H9 (cell line): Measurements from ENCODE around the gene SECTM1. TPM values are rescaled to one million over a fixed set of nuclear protein-coding genes. Genes with fewer than 3 reads are reported as not detected.

Source experiments
- DNase-seq: peaks from one replicate; pipeline ENCODE4 v3.0.0-alpha.2; 2017
- H2AFZ ChIP-seq: one replicate; pipeline ENCODE4 v1.6.1; 2013; ENCODE audit warnings: mild to moderate bottlenecking, low read length, control low read depth, moderate library complexity
- H2AK5ac ChIP-seq: 2 replicates; pipeline ENCODE4 v1.6.1; 2013; ENCODE audit warnings: low read length, control low read depth, mixed read lengths; ENCODE audit not compliant: insufficient read length
- H2BK120ac ChIP-seq: one replicate; pipeline ENCODE4 v1.6.1; 2013; ENCODE audit warnings: low read depth, mild to moderate bottlenecking, low read length, control low read depth, inconsistent platforms; ENCODE audit not compliant: poor library complexity, severe bottlenecking
- H2BK12ac ChIP-seq: 2 replicates; pipeline ENCODE4 v1.6.1; 2013; ENCODE audit warnings: low read length, control low read depth, mixed read lengths, low read depth; ENCODE audit not compliant: insufficient read length
- H2BK15ac ChIP-seq: 2 replicates; pipeline ENCODE4 v1.6.1; 2013; ENCODE audit warnings: low read depth, low read length, control low read depth
- H2BK20ac ChIP-seq: one replicate; pipeline ENCODE4 v1.6.1; 2013; ENCODE audit warnings: low read depth, mild to moderate bottlenecking, low read length, control low read depth, inconsistent platforms; ENCODE audit not compliant: poor library complexity, severe bottlenecking
- H2BK5ac ChIP-seq: 2 replicates; pipeline ENCODE4 v1.6.1; 2013; ENCODE audit warnings: low read length, control low read depth, mixed read lengths; ENCODE audit not compliant: insufficient read length
- H3K14ac ChIP-seq: 2 replicates; pipeline ENCODE4 v1.6.1; 2013; ENCODE audit warnings: low read length, control low read depth; ENCODE audit not compliant: insufficient read depth
- H3K18ac ChIP-seq: 2 replicates; pipeline ENCODE4 v1.6.1; 2013; ENCODE audit warnings: low read depth, mild to moderate bottlenecking, mixed read lengths, low read length, control low read depth; ENCODE audit not compliant: insufficient read length
- H3K23ac ChIP-seq: 2 replicates; pipeline ENCODE4 v1.6.1; 2013; ENCODE audit warnings: low read length, control low read depth, mixed read lengths, low read depth; ENCODE audit not compliant: insufficient read length
- H3K23me2 ChIP-seq: 2 replicates; pipeline ENCODE4 v1.6.1; 2013; ENCODE audit warnings: low read depth, mild to moderate bottlenecking, mixed read lengths, low read length, control low read depth; ENCODE audit not compliant: insufficient read length, poor library complexity, severe bottlenecking
- H3K27ac ChIP-seq: 2 replicates; pipeline ENCODE4 v1.5.1; 2013; ENCODE audit warnings: low read length, control low read depth, mixed read lengths, low read depth; ENCODE audit not compliant: insufficient read length
- H3K27me3 ChIP-seq: 2 replicates; pipeline ENCODE4 v1.6.1; 2013; ENCODE audit warnings: low read length, control low read depth, inconsistent platforms; ENCODE audit not compliant: insufficient read depth
- H3K4ac ChIP-seq: 2 replicates; pipeline ENCODE4 v1.6.1; 2013; ENCODE audit warnings: low read depth, mild to moderate bottlenecking, control low read depth, inconsistent platforms, low read length, moderate library complexity
- H3K4me1 ChIP-seq: 2 replicates; pipeline ENCODE4 v1.6.1; 2013; ENCODE audit warnings: low read length, control low read depth, inconsistent platforms; ENCODE audit not compliant: insufficient read depth
- H3K4me2 ChIP-seq: 2 replicates; pipeline ENCODE4 v1.6.1; 2013; ENCODE audit warnings: low read length, control low read depth, mixed read lengths; ENCODE audit not compliant: insufficient read length, insufficient read depth
- H3K56ac ChIP-seq: 2 replicates; pipeline ENCODE4 v1.6.1; 2013; ENCODE audit warnings: low read depth, mild to moderate bottlenecking, mixed read lengths, low read length, control low read depth; ENCODE audit not compliant: insufficient read length
- H3K79me1 ChIP-seq: 2 replicates; pipeline ENCODE4 v1.6.1; 2013; ENCODE audit warnings: low read depth, mild to moderate bottlenecking, moderate library complexity, low read length, control low read depth, inconsistent platforms; ENCODE audit not compliant: insufficient read depth, poor library complexity, severe bottlenecking
- H3K79me2 ChIP-seq: 2 replicates; pipeline ENCODE4 v1.6.1; 2013; ENCODE audit warnings: low read length, control low read depth, inconsistent platforms; ENCODE audit not compliant: insufficient read depth
- H3K9ac ChIP-seq: 2 replicates; pipeline ENCODE4 v1.6.1; 2013; ENCODE audit warnings: low read length, control low read depth, mixed read lengths; ENCODE audit not compliant: insufficient read length; ENCODE audit errors: extremely low read depth
- H3K9me3 ChIP-seq: one replicate; pipeline ENCODE4 v1.6.1; 2013; ENCODE audit warnings: low read depth, low read length, inconsistent platforms; ENCODE audit not compliant: control insufficient read depth
- H3T11ph ChIP-seq: one replicate; pipeline ENCODE4 v1.6.1; 2013; ENCODE audit warnings: mild to moderate bottlenecking, low read length, control low read depth, inconsistent platforms
- H4K20me1 ChIP-seq: one replicate; pipeline ENCODE4 v1.6.1; 2013; ENCODE audit not compliant: control insufficient read depth, insufficient read length, insufficient read depth
- H4K5ac ChIP-seq: 2 replicates; pipeline ENCODE4 v1.6.1; 2013; ENCODE audit warnings: low read depth, mild to moderate bottlenecking, mixed read lengths, low read length, control low read depth; ENCODE audit not compliant: insufficient read length
- H4K8ac ChIP-seq: replicated peaks from 2 replicates; pipeline ENCODE4 v1.6.1; 2013; ENCODE audit warnings: low read length, control low read depth, mixed read lengths, low read depth; ENCODE audit not compliant: insufficient read length
- H4K91ac ChIP-seq: 2 replicates; pipeline ENCODE4 v1.6.1; 2013; ENCODE audit warnings: low read depth, mild to moderate bottlenecking, moderate library complexity, mixed read lengths, low read length, control low read depth; ENCODE audit not compliant: insufficient read length
- H3K27ac Mint-ChIP-seq, 3 experiments: 2 replicates in 2 of 3; 3 replicates in 1 of 3; pipeline ENCODE4 v1.8.0; 2020 to 2021; ENCODE audit warnings: mixed read lengths in 3 of 3, mild to moderate bottlenecking in 1 of 3, moderate library complexity in 1 of 3
- H3K27me3 Mint-ChIP-seq: 2 replicates; pipeline ENCODE4 v1.8.0; 2021; ENCODE audit warnings: low read depth, mild to moderate bottlenecking, moderate library complexity, mixed read lengths
- H3K36me3 Mint-ChIP-seq, 3 experiments: 2 replicates in 2 of 3; 3 replicates in 1 of 3; pipeline ENCODE4 v1.8.0; 2020 to 2021; ENCODE audit warnings: low read depth in 3 of 3, mixed read lengths in 3 of 3; ENCODE audit not compliant: insufficient read depth in 1 of 3
- H3K4me1 Mint-ChIP-seq, 2 experiments: 2 replicates each; pipeline ENCODE4 v1.8.0; 2020; ENCODE audit warnings: mixed read lengths in 2 of 2
- H3K4me3 Mint-ChIP-seq, 2 experiments: 2 replicates in 1 of 2; 3 replicates in 1 of 2; pipeline ENCODE4 v1.8.0; 2020 to 2021; ENCODE audit warnings: mild to moderate bottlenecking in 2 of 2, mixed read lengths in 2 of 2, moderate library complexity in 1 of 2
- H3K9me3 Mint-ChIP-seq, 2 experiments: 2 replicates in 1 of 2; 3 replicates in 1 of 2; pipeline ENCODE4 v1.8.0; 2020; ENCODE audit warnings: mild to moderate bottlenecking in 2 of 2, mixed read lengths in 2 of 2, moderate library complexity in 1 of 2
- CTCF ChIP-seq: fragments of 200-600 bp; sonication (generic); conservative IDR thresholded peaks from 3 replicates; pipeline ENCODE4 v1.8.0; 2021; ENCODE audit warnings: antibody characterized with exemption, mild to moderate bottlenecking
- WGBS: extraction: QIAGEN DNeasy Blood & Tissue Kit; methylation state at CpG from one replicate; pipeline ENCODE4 v1.1.7; 2013; ENCODE audit warnings: missing lambda C conversion rate, low lambda C conversion rate, mixed read lengths; ENCODE audit not compliant: insufficient read length; ENCODE audit errors: extremely low coverage; 5-methylcytosine and 5-hydroxymethylcytosine counted together
- total RNA-seq: library from RNA; stranded (reverse); gene quantifications from 2 replicates; pipeline ENCODE4 v1.2.1, GENCODE V29; 2021

SECTM1 gene
- total RNA-seq, 1 experiment from 2014 or later = 0.28 TPM

GRCh38 chr17:82328141-82328993, 5.2 kb downstream of the SECTM1 start:
- no CpG with 5 or more reads among the region's 28 CpGs for WGBS
- no peak overlapping the region for H3K27ac Mint-ChIP-seq
- peaks cover 4% of the 10 kb centered on the region; the same call in 1 of the 2 replicates for H3K27me3 ChIP-seq
- peaks cover 57% of the 10 kb centered on the region for H3K27me3 Mint-ChIP-seq
- no peaks in the 10 kb centered on the region for H3K79me2 ChIP-seq
- H3K23me2 ChIP-seq = no peaks in the 10 kb centered on the region
- no peak overlapping the region for H3K18ac ChIP-seq
- H3K79me1 ChIP-seq = no peaks in the 10 kb centered on the region
- no peak overlapping the region for H3K56ac ChIP-seq
- H4K5ac ChIP-seq = no peak overlapping the region
- no peak overlapping the region for H2BK120ac ChIP-seq
- H3K4me1 Mint-ChIP-seq = peaks cover 16 to 34% of the 10 kb centered on the region in 2 experiments
- H3T11ph ChIP-seq = no peak overlapping the region
- H3K4ac ChIP-seq = no peak overlapping the region
- H2BK15ac ChIP-seq = no peak overlapping the region
- H3K9ac ChIP-seq = no peak overlapping the region
- TF ChIP-seq CTCF = no peak
- H3K36me3 Mint-ChIP-seq = no peaks in the 10 kb centered on the region
- peaks cover 5% of the 10 kb centered on the region; the same call in 1 of the 2 replicates for H3K4me1 ChIP-seq
- no peaks in the 10 kb centered on the region for H4K20me1 ChIP-seq
- no peak overlapping the region for H3K23ac ChIP-seq
- H3K9me3 Mint-ChIP-seq = no peaks in the 10 kb centered on the region
- H3K14ac ChIP-seq = no peak overlapping the region; the same call in 1 of the 2 replicates
- no peak for DNase-seq
- H2BK5ac ChIP-seq = no peak overlapping the region
- no peak overlapping the region for H2AFZ ChIP-seq
- no peak overlapping the region for H2AK5ac ChIP-seq
- H2BK20ac ChIP-seq = no peak overlapping the region
- no peak overlapping the region; a peak in 1 of 5 replicates for H3K4me3 Mint-ChIP-seq
- no peak overlapping the region for H3K4me2 ChIP-seq
- H2BK12ac ChIP-seq = no peak overlapping the region
- no peak overlapping the region for H4K8ac ChIP-seq
- H3K27ac ChIP-seq = no peak overlapping the region
- H3K9me3 ChIP-seq = no peaks in the 10 kb centered on the region
- no peak overlapping the region for H4K91ac ChIP-seq
